OCI-LY1 (cell line): ENCODE data around the gene NXPH4.

Experiments
- H2AFZ ChIP-seq: fragments of 200-600 bp; sonication (generic), shearing (Covaris generic); 2 replicates; pipeline ENCODE4 v1.6.0; 2014; ENCODE audit warnings: antibody characterized with exemption, mild to moderate bottlenecking, low read length
- H3F3A ChIP-seq: fragments of 200-600 bp; sonication (generic), shearing (Covaris generic); 2 replicates; pipeline ENCODE4 v1.6.0; 2014; ENCODE audit warnings: mild to moderate bottlenecking, antibody characterized with exemption, low read length, moderate library complexity; ENCODE audit not compliant: insufficient read depth
- H3K27ac ChIP-seq: fragments of 200-600 bp; sonication (generic); 2 replicates; pipeline ENCODE4 v1.5.1; 2014; ENCODE audit warnings: low read length, mixed run types, mild to moderate bottlenecking, low read depth; ENCODE audit not compliant: poor library complexity, severe bottlenecking
- H3K27me3 ChIP-seq: fragments of 200-600 bp; sonication (generic); 2 replicates; pipeline ENCODE4 v1.6.0; 2014; ENCODE audit warnings: antibody characterized with exemption, mild to moderate bottlenecking, low read length, moderate library complexity; ENCODE audit not compliant: insufficient read depth
- H3K36me3 ChIP-seq: fragments of 200-600 bp; sonication (generic); 2 replicates; pipeline ENCODE4 v1.6.1; 2014; ENCODE audit warnings: mild to moderate bottlenecking, antibody characterized with exemption, low read length, moderate library complexity, mixed read lengths; ENCODE audit not compliant: insufficient read depth
- H3K4me1 ChIP-seq: fragments of 200-600 bp; sonication (generic); 2 replicates; pipeline ENCODE4 v1.5.1; 2014; ENCODE audit warnings: mild to moderate bottlenecking, low read length, moderate library complexity; ENCODE audit not compliant: insufficient read depth, severe bottlenecking
- H3K4me2 ChIP-seq: fragments of 200-600 bp; sonication (generic), shearing (Covaris generic); 2 replicates; pipeline ENCODE4 v1.6.1; 2014; ENCODE audit warnings: low read length
- H3K4me3 ChIP-seq: fragments of 200-600 bp; sonication (generic); 2 replicates; pipeline ENCODE4 v1.5.1; 2014; ENCODE audit warnings: low read length, low read depth, mild to moderate bottlenecking, mixed read lengths; ENCODE audit not compliant: poor library complexity, severe bottlenecking
- H3K79me2 ChIP-seq: fragments of 200-600 bp; shearing (Covaris generic); 2 replicates; pipeline ENCODE4 v1.6.1; 2016; ENCODE audit warnings: mixed run types, low read length, mixed read lengths; ENCODE audit not compliant: insufficient read depth
- H3K9ac ChIP-seq: fragments of 200-600 bp; sonication (generic), shearing (Covaris generic); 2 replicates; pipeline ENCODE4 v1.6.1; 2014; ENCODE audit warnings: mild to moderate bottlenecking, low read length, mixed read lengths
- H3K9me2 ChIP-seq: fragments of 200-600 bp; sonication (generic), shearing (Covaris generic); 2 replicates; pipeline ENCODE4 v1.6.1; 2014; ENCODE audit warnings: low read depth, mild to moderate bottlenecking, low read length, mixed read lengths
- H3K9me3 ChIP-seq: fragments of 200-600 bp; shearing (Covaris generic); 2 replicates; pipeline ENCODE4 v1.6.1; 2014; ENCODE audit warnings: low read length, mixed read lengths
- H4K20me1 ChIP-seq: fragments of 200-600 bp; sonication (generic), shearing (Covaris generic); 2 replicates; pipeline ENCODE4 v1.6.0; 2016; ENCODE audit warnings: mild to moderate bottlenecking, low read length; ENCODE audit not compliant: insufficient read depth
- EZH2 ChIP-seq: fragments of 200-600 bp; sonication (generic), shearing (Covaris generic); IDR thresholded peaks from 2 replicates; pipeline ENCODE4 v1.8.0; 2017; ENCODE audit warnings: borderline replicate concordance, mixed run types, mild to moderate bottlenecking, antibody characterized with exemption, low read length, moderate library complexity, mixed read lengths
- TF ChIP-seq, protein P1 (sequence below): fragments of 200-600 bp; sonication (generic), shearing (Covaris generic); IDR thresholded peaks from 2 replicates; pipeline ENCODE4 v1.5.1; 2017; ENCODE audit warnings: mild to moderate bottlenecking, antibody characterized with exemption, low read length, moderate library complexity, mixed read lengths

The NXPH4 gene

DNA sequence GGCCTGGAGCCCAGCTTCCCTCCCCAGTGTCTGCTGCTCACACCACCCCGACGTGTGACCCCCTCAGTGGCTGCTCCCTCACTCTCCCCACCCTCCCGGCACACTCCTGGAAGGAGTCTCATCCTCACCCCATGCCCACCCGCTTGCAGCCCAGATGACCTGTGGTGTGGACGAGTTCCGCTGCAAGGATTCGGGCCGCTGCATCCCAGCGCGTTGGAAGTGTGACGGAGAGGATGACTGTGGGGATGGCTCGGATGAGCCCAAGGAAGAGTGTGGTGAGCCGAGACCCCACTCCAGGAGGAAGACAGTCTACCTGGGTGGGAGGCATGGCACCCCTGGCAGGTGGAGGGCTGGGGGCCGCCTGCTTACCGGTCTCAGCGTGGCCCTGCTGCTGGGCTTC is 15.0 kb upstream of the NXPH4 start:
- H3K9ac ChIP-seq = no peak overlapping the region
- no peak overlapping the region for H3K4me2 ChIP-seq
- no peak for TF ChIP-seq EZH2
- TF ChIP-seq, protein P1, sequence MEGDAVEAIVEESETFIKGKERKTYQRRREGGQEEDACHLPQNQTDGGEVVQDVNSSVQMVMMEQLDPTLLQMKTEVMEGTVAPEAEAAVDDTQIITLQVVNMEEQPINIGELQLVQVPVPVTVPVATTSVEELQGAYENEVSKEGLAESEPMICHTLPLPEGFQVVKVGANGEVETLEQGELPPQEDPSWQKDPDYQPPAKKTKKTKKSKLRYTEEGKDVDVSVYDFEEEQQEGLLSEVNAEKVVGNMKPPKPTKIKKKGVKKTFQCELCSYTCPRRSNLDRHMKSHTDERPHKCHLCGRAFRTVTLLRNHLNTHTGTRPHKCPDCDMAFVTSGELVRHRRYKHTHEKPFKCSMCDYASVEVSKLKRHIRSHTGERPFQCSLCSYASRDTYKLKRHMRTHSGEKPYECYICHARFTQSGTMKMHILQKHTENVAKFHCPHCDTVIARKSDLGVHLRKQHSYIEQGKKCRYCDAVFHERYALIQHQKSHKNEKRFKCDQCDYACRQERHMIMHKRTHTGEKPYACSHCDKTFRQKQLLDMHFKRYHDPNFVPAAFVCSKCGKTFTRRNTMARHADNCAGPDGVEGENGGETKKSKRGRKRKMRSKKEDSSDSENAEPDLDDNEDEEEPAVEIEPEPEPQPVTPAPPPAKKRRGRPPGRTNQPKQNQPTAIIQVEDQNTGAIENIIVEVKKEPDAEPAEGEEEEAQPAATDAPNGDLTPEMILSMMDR = no peak
- H3K27me3 ChIP-seq = peaks cover 41% of the 10 kb centered on the region; the same call in 1 of the 2 replicates
- no peaks in the 10 kb centered on the region for H3K79me2 ChIP-seq
- no peaks in the 10 kb centered on the region for H3K9me2 ChIP-seq
- H3K9me3 ChIP-seq = no peaks in the 10 kb centered on the region
- no peaks in the 10 kb centered on the region for H3K4me1 ChIP-seq
- H3K27ac ChIP-seq = no peak overlapping the region
- H3K36me3 ChIP-seq = no peaks in the 10 kb centered on the region
- no peaks in the 10 kb centered on the region for H3F3A ChIP-seq
- no peak overlapping the region for H3K4me3 ChIP-seq
- H4K20me1 ChIP-seq = no peaks in the 10 kb centered on the region
- no peak overlapping the region for H2AFZ ChIP-seq

DNA sequence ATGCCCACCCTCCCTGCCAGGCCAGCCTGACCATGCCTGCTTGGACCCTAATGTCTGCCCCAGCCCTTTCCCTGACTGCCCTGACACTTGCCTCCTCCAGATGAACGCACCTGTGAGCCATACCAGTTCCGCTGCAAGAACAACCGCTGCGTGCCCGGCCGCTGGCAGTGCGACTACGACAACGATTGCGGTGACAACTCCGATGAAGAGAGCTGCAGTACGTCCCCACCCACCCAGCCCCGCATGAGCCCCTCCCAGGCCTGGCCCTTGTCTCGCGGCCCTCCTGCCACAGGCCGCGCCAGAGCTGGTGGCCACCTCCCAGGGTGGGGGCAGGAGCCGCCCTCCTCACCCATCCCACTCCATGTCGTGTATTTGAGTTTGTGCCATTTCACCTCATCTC is 14.3 kb upstream of the NXPH4 start:
- no peaks in the 10 kb centered on the region for H3K4me1 ChIP-seq
- H3K27ac ChIP-seq = no peak overlapping the region
- TF ChIP-seq, protein P1 = no peak
- TF ChIP-seq EZH2 = no peak
- H3K27me3 ChIP-seq = peaks cover 39% of the 10 kb centered on the region; the same call in 1 of the 2 replicates
- no peak overlapping the region for H3K4me3 ChIP-seq
- no peaks in the 10 kb centered on the region for H3K9me2 ChIP-seq
- H3K4me2 ChIP-seq = no peak overlapping the region
- H3K9ac ChIP-seq = no peak overlapping the region
- no peaks in the 10 kb centered on the region for H3F3A ChIP-seq
- H3K79me2 ChIP-seq = no peaks in the 10 kb centered on the region
- H4K20me1 ChIP-seq = no peaks in the 10 kb centered on the region
- no peaks in the 10 kb centered on the region for H3K9me3 ChIP-seq
- H3K36me3 ChIP-seq = no peaks in the 10 kb centered on the region
- H2AFZ ChIP-seq = no peak overlapping the region

DNA sequence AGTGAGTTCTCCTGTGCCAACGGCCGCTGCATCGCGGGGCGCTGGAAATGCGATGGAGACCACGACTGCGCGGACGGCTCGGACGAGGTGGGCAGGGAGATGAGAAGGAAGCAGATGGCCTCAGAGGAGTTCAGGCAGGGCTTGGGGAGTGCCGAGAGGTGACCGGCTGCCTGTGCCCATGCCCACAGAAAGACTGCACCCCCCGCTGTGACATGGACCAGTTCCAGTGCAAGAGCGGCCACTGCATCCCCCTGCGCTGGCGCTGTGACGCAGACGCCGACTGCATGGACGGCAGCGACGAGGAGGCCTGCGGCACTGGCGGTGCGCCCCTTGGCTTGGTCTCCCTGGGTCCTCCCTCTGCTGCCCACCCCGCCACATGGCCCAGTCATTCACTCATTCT is 13.4 kb upstream of the NXPH4 start:
- Histone ChIP-seq H3K4me2 (no peak overlapping the region), H3K9me2 (no peaks in the 10 kb centered on the region), H3K79me2 (no peaks in the 10 kb centered on the region), H3K9ac (no peak overlapping the region), H3F3A (no peaks in the 10 kb centered on the region), H3K9me3 (no peaks in the 10 kb centered on the region), H3K36me3 (no peaks in the 10 kb centered on the region), H3K27ac (no peak overlapping the region), H4K20me1 (no peaks in the 10 kb centered on the region), H3K27me3 (peaks cover 34% of the 10 kb centered on the region; the same call in 1 of the 2 replicates), H3K4me1 (no peaks in the 10 kb centered on the region), H3K4me3 (no peak overlapping the region), H2AFZ (no peak overlapping the region)
- TF ChIP-seq EZH2 = no peak
- TF ChIP-seq, protein P1 = no peak
